ENCODE data around the gene OR51D1.

The OR51D1 gene

GRCh38 chr11:4664183-4664582 lies 26.9 kb downstream of the OR51D1 start:
- H3K27ac ChIP-seq, result no peak overlapping the region
- TF ChIP-seq ZFX (IDR thresholded peaks at IDR 0.05) (no peak), CTCF (conservative IDR thresholded peaks at IDR 0.05) (no peak)

DNA sequence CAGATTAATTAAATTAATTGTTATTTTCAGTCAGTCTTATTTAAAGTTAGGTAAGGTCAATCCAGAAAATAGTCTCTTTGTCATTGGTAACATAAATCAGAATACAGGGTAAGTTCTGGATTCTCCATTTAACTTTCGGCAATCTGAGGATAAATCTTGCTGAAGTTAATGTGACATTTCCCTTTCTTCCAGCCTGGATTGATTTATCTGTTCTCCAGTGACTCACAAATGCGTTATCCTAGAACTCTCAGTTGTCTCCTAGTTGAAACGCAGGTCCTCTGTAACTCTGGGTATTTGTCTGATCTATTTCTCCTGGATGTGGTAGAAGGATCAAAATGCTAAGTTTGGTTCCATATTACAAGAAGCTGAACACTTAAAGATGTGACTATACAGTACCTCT lies 27.5 kb downstream of the OR51D1 start:
- TF ChIP-seq CTCF (conservative IDR thresholded peaks at IDR 0.05), result no peak
- TF ChIP-seq ZFX (IDR thresholded peaks at IDR 0.05), result no peak
- H3K27ac ChIP-seq, result no peak overlapping the region

DNA sequence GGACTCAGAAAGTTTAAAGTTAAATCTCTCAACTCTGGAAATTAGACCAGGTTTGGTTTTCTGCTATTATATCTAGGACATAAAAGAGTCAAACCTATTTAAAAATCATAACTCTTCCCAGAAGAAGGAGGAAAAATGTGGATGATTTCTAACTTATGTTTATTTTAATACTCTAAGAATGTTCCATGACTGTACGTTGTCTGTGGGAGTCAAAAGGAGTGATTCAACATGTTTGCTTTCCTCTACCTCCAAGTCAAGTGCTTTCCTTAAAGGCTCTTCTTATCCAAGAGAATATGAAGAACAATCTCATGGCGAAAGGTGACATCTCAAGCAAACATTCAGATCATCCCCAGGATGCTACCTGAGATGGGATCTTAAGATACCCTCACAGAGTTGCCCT lies 28.1 kb downstream of the OR51D1 start:
- no peak overlapping the region for H3K27ac ChIP-seq
- TF ChIP-seq ZFX (IDR thresholded peaks at IDR 0.05), result no peak
- TF ChIP-seq CTCF (conservative IDR thresholded peaks at IDR 0.05), result no peak

GRCh38 chr11:4671741-4672140 lies 34.5 kb downstream of the OR51D1 start:
- TF ChIP-seq CTCF (conservative IDR thresholded peaks at IDR 0.05) (no peak), ZFX (IDR thresholded peaks at IDR 0.05) (no peak)
- H3K27ac ChIP-seq, result no peak overlapping the region

DNA sequence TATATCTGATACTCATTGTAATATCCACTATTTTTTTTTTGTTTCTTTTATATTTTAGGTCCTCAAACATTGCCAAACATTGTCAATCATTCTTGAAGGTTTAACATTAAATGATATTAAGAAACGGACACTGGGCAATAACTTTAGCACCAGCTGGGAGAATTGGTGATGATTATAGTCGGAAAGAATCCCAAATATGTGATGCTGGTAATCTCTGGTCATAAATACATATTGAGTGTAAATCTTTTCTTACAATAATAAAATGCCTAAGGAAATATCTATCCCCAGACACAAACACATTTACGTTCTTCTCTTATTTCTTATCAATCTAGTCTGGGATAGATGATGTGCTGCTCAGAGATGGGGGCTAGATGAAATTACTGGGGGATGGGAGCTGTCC lies 35.2 kb downstream of the OR51D1 start:
- H3K27ac ChIP-seq, result no peak overlapping the region
- TF ChIP-seq ZFX (IDR thresholded peaks at IDR 0.05) (no peak), CTCF (conservative IDR thresholded peaks at IDR 0.05) (no peak)

- TF ChIP-seq ZFX (IDR thresholded peaks at IDR 0.05), result no peak
- no peak for TF ChIP-seq CTCF (conservative IDR thresholded peaks at IDR 0.05)
- no peak overlapping the region for H3K27ac ChIP-seq
Measured at GRCh38 chr11:4673781-4674180, 36.5 kb downstream of the OR51D1 start.

DNA sequence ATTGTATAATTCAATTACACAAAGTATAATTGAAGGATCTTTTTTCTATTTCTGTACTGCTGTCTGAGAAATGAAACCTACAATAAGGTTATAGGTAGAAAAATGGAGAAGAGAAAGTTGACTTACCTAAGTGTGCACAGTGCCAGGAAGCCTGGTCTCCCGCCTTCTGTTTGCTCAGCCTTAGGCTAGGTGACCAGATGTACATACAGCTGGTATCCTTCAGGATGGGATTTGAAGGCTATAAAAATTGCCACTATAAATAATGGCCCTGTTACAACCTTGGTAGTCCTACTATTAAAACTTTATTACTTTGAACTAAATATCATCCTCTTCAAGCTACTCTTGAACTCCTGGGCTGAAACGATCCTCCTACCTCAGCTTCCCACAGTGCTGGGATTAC lies 40.7 kb downstream of the OR51D1 start:
- no peak overlapping the region for H3K27ac ChIP-seq
- TF ChIP-seq CTCF (conservative IDR thresholded peaks at IDR 0.05), result no peak
- no peak for TF ChIP-seq ZFX (IDR thresholded peaks at IDR 0.05)
